ENCODE measurements around the gene BTN3A1. TPM values are rescaled to one million over a fixed set of nuclear protein-coding genes. Genes with fewer than 3 reads are reported as not detected.

Gene BTN3A1
- total and polyA plus RNA-seq, 2 of the 8 experiments (the other 6 are each of a cell fraction or from before 2014, with no cell fraction given) = 4.7 to 5.6 TPM

DNA sequence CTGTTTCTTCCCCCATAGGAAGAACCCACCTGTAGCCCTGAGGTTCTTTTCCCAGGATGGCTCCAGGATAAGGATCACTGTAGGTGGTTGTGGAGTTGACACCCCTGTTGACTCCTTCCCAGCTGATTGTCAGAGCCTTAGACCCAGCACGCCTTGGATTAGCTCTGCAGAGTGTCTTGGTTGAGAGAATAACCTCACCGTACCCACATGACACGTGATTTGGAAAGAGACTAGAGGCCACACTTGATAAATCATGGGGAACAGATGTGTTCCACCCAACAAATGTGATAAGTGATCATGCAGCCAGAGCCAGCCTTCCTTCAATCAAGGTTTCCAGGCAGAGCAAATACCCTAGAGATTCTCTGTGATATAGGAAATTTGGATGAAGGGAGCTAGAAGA, 12.2 kb downstream of the BTN3A1 start:
- H3K36me3 ChIP-seq (ENCODE audit: control insufficient read depth in 2 of 4, insufficient read depth in 4 of 4, low read length in 3 of 4) = no peaks in the 10 kb centered on the region
- H4K20me1 ChIP-seq (replicated peaks in 1 of 2; ENCODE audit: control insufficient read depth in 1 of 2, insufficient read depth in 2 of 2, low read length in 2 of 2) = no peaks in the 10 kb centered on the region
- WGBS, 2 experiments (ENCODE audit: extremely low coverage in 1 of 2, insufficient coverage in 1 of 2, insufficient read length in 1 of 2, insufficient replicate concordance in 2 of 2, low coverage in 1 of 2, low lambda C conversion rate in 2 of 2, missing lambda C conversion rate in 1 of 2) = 86% methylated on average over 3 of the region's 3 CpGs; no CpG with 5 or more reads in 1 of the 2 experiments
- no peak overlapping the region for H2AFZ ChIP-seq (ENCODE audit: low read length)
- H3K9ac ChIP-seq (replicated peaks in 1 of 4; ENCODE audit: extremely low read depth in 1 of 4, low read depth in 3 of 4, low read length in 3 of 4) = no peak overlapping the region
- no peak overlapping the region for H3K23ac ChIP-seq (ENCODE audit: insufficient read length)
- peaks cover 9 to 11% of the 10 kb centered on the region in 2 experiments; a peak in 3 of 4 replicates for H3K9me3 ChIP-seq (ENCODE audit: insufficient read depth in 2 of 2, low read depth in 1 of 2, low read length in 1 of 2)
- DNase-seq (ENCODE audit: low read depth in 1 of 2, low spot score in 2 of 2) (no peak), FAIRE-seq (no peak)
- H3K27me3 ChIP-seq (replicated peaks in 1 of 4; ENCODE audit: control insufficient read depth in 3 of 4, extremely low read depth in 1 of 4, insufficient read depth in 3 of 4, low read length in 3 of 4) = no peaks in the 10 kb centered on the region
- no peak overlapping the region for H4K8ac ChIP-seq (ENCODE audit: extremely low read depth, insufficient read depth, low read length)
- no peak overlapping the region for H3K56ac ChIP-seq (replicated peaks; ENCODE audit: insufficient read length, low read depth, low read length)
- H3K79me1 ChIP-seq (ENCODE audit: low read depth, low read length) = no peaks in the 10 kb centered on the region
- H3K23me2 ChIP-seq (ENCODE audit: low read depth, low read length) = no peaks in the 10 kb centered on the region
- H3K4ac ChIP-seq (replicated peaks; ENCODE audit: insufficient read length, low read depth, low read length) = no peak overlapping the region
- TF ChIP-seq CHD1 (IDR thresholded peaks at IDR 0.05; ENCODE audit: low read depth, low read length) (no peak), SP4 (IDR thresholded peaks at IDR 0.05; ENCODE audit: low read length) (no peak)
- H2BK15ac ChIP-seq (ENCODE audit: low read length) = no peak overlapping the region
- H2BK20ac ChIP-seq (ENCODE audit: low read length) = no peak overlapping the region
- ChIA-PET POLR2A (ENCODE audit: partially characterized antibody) (no interaction called here), CTCF (ENCODE audit: partially characterized antibody) (interaction anchor here (0.7 to 0.9 kb wide), 2 partner anchors 39 to 73 kb away, joined by 3 read pairs; no protein-coding TSS in a partner anchor)
- no peaks in the 10 kb centered on the region for H3K79me2 ChIP-seq (ENCODE audit: control insufficient read depth in 1 of 2, insufficient read depth in 2 of 2, low read length in 2 of 2)
- H3K27ac ChIP-seq (ENCODE audit: low read depth, low read length) = no peak overlapping the region
- no peak overlapping the region for H2BK5ac ChIP-seq (ENCODE audit: low read depth, low read length)
- no peak overlapping the region for H3K18ac ChIP-seq (ENCODE audit: extremely low read depth, low read length)
- no peak overlapping the region for H3K4me3 ChIP-seq (ENCODE audit: extremely low read depth in 1 of 4, insufficient read depth in 2 of 4, low read depth in 3 of 4, low read length in 4 of 4)
- H4K91ac ChIP-seq (replicated peaks; ENCODE audit: insufficient read length, low read length) = no peak overlapping the region
- H3K14ac ChIP-seq (ENCODE audit: insufficient read length) = no peak overlapping the region
- H4K5ac ChIP-seq (ENCODE audit: insufficient read length, low read depth, low read length) = no peak overlapping the region
- H3K4me1 ChIP-seq (replicated peaks in 1 of 4; ENCODE audit: control insufficient read depth in 3 of 4, insufficient read depth in 4 of 4, low read length in 3 of 4) = peaks cover 0 to 5% (median 2%) of the 10 kb centered on the region in 4 experiments; a peak in 3 of 7 replicates
- no peak overlapping the region for H2BK12ac ChIP-seq (ENCODE audit: low read depth, low read length)
- no peak overlapping the region for H3K4me2 ChIP-seq (ENCODE audit: insufficient read depth in 1 of 2, low read depth in 2 of 2, low read length in 2 of 2)
- no peak overlapping the region for H2AK5ac ChIP-seq (ENCODE audit: low read depth, low read length)
- H2BK120ac ChIP-seq (replicated peaks; ENCODE audit: low read depth, low read length) = no peak overlapping the region

Measured in H1 (cell line).